Measurements from ENCODE around the gene TMEM139. TPM values are rescaled to one million over a fixed set of nuclear protein-coding genes. Genes with fewer than 3 reads are reported as not detected.
"Not testable (repeated sequence)": the region's sequence is repeated elsewhere in the genome, so short reads cannot be mapped to it uniquely, and the experiment has no call there.

Gene TMEM139
- total RNA-seq, 1 experiment from 2014 or later, result 4.0 TPM

DNA sequence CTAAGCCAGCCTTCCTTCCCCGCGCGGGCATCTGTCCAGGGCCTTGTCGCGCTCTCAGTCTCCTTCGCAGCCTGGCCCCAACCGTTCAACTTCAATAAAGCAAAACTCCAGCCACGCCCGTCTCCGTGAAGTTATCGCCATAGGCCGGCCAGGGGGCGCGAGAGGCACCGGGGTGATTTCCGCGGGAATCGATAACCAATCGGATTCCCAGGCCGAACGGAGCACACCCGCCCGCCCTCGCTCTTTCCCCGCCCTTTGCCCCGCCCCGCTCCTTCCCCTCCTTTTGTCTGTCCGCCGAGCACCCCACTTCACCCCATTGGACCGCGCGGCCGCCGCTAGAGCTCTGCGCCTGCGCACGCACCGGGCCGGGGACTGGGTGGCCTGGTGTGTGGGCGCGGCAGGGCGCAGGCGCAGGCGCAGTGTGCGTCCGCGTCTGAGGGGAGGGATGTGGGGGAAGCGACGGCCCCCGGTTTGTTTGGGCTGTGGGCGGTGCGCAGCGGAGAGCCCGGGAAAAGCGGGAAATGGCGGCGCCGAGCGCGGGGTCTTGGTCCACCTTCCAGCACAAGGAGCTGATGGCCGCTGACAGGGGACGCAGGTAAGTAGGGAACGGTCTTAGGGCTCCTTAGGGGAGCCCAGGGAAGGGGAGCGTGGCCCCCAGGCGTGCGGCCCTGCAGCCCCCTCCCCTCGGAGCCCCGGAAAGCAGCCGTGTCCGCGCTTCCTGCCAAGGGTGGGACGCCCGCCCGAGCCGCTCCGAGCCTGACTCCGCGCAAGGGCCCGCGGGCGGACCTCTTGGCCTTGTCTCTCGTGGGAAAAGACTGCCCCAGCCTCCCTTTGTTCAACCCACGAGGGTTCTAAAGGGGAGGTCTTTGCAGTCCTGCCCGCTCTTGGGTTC, 3.4 kb downstream of the TMEM139 start, which contains the start of gene CASP2:
CASP2 (plus strand) TSS at position 417 of the 892 bp plus-strand sequence; CDS start at position 522, 105 bp downstream.
- DNase-seq (ENCODE audit: extremely low read depth, low read depth), result peak; percentile 97

DNA sequence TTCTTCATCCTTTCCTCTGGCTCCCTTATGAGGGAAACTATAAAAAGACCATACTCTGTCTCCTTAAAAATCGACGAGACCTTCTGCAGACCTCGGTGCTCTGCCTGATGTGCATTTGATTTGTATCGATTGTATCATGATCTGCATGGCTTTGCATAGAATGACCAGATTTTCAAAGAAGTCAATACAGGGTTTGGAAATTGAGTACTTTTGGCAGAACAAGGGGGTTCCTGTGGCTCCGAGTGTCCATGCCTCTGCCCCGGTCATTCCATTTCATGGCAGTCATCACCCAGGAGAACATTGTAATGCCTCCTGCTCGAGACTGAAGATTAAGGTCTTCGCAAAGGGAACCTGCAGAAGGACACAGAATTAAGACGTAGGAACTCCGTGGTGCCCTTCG, 4.1 kb downstream of the TMEM139 start:
- DNase-seq (ENCODE audit: extremely low read depth, low read depth), result no peak

DNA sequence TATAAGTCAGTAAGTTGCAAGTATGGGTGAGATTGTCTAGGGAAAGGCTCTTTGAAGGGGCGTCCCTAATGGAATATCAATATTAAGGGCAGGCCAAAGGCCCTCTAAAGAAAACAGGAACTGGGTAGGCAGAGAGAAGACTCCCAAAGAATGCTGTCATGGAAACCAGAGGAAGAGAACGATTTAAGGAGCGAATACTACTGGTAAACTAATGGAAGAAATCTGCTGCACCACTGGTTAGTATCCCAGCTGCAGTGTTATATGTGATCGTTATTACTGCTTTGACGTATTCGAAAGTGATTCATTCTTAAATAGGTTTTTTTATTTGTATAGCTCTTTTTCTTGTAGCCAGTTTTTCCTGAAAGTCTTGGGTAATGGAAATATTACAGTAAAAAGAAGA, 4.7 kb downstream of the TMEM139 start:
- no peak for DNase-seq (ENCODE audit: extremely low read depth, low read depth)

DNA sequence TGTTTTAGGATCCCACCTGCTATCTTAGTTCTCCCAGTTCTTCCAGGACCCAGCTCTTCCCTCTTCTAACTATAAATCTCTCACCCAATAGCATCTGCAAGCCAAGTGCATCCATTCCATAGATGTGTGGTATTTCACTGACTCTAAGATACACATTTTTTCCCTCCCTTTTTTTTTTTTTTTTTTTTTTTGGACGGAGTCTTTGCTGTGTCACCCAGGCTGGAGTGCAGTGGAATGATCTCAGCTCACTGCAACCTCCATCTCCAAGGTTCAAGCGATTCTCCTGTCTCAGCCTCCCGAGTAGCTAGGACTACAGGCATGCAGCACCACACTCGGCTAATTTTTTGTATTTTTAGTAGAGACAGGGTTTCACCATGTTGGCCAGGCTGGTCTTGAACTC, 5.1 kb downstream of the TMEM139 start:
- not testable (repeated sequence) for DNase-seq (ENCODE audit: extremely low read depth, low read depth)

DNA sequence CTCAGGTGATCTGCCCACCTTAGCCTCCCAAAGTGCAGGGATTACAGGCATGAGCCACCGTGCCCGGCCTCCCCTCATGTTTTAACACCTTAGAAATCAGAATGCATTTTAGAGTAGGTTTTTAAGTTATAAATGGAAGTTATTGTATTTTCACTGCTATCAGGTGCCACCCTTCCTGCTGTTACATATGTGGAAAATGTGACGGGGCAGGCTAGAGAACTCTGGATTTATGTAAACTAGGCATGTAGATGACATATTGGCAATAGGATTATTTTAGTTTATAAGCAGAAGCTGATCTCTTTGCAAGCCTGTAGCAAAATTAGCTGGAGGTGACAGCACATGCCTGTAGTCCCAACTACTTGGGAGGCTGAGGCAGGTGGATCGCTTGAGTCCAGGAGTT, 5.5 kb downstream of the TMEM139 start:
- no peak for DNase-seq (ENCODE audit: extremely low read depth, low read depth)

DNA sequence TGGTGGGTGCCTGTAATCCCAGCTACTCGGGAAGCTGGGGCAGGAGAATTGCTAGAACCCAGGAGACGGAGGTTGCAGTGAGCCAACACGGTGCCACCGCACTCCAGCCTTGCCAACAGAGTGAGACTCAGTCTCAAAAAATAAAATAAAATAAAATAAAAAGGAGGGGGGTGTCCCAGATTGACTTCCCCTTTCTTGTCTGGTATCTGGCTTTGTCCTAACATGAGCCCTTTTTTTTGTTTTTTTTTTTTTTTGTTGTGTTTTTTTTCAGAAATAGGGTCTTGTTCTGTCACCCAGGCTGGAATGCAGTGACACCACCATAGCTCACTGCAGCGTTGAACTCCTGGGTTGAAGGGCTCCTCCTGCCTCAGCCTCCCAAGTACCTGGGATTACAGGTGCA, 8.1 kb downstream of the TMEM139 start:
- no peak for DNase-seq (ENCODE audit: extremely low read depth, low read depth)

DNA sequence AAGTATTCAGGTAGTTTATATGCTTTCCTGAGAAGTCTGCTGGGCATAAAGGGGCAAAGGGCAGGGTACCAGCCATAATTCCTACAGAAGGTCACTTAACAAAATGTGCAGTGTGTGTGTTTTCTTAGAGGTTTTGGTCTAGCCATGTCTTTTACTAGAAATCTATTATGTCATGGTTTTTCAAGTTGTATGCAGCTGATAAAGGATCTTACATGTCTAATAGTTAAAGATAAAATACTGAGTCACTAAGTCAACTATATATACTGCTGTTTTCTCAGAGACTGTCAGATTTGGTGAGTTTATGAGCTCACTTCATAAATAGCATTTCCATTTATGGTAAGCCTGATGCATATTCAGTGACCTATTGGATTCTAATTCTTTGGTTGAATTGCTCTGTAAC, 11.1 kb downstream of the TMEM139 start:
- no peak for DNase-seq (ENCODE audit: extremely low read depth, low read depth)

DNA sequence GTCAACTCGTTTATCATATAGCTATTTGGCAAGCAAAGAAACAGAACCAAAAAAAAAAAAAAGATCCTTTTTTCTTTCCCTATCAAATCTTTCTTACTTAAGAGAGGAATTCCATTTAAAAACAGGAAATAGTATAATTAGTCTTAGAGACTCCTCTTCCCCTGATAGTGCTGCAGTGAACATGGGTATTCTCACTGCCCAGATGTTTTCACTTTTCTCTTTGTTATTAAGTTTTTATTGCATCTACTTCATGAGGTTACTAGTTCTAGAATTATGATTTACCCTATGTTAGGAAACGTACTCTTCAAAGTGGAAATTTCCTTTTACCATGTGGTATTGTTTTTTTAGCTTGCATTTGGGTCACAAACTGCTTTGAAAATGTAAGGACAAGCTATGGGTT, 11.9 kb downstream of the TMEM139 start:
- no peak for DNase-seq (ENCODE audit: extremely low read depth, low read depth)

DNA sequence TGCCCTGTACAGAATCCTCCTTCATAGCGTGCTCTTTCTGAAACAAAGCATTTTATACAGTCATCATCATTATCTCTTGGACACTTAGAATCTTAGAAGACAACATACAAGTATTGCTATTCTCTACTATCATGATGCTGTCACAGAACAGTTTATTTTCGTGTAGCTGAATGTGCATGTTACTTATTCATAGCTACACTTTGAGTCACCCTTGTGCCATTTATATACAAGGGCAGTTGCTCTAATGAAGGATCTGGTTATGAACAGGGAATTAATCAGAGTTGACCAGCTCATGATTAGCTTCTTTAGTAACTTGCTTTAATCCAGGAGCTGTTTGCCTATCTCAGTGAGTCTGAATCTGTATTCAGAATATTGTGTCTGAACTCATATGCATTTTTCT, 14.6 kb downstream of the TMEM139 start:
- no peak for DNase-seq (ENCODE audit: extremely low read depth, low read depth)

DNA sequence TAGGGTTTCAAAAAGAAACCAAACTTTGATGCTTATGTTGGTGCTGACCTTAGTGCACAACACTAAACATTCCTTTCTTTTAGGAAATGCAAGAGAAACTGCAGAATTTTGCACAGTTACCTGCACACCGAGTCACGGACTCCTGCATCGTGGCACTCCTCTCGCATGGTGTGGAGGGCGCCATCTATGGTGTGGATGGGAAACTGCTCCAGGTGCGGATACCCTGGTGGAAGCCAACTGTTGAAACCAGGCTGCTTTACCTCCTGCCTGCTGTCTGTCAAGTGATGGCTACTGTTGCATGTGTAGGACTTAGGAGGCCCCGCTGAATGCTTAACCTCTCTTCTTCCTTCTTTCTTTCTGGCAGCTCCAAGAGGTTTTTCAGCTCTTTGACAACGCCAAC, 15.1 kb downstream of the TMEM139 start:
- DNase-seq (ENCODE audit: extremely low read depth, low read depth), result peak; percentile 20

DNA sequence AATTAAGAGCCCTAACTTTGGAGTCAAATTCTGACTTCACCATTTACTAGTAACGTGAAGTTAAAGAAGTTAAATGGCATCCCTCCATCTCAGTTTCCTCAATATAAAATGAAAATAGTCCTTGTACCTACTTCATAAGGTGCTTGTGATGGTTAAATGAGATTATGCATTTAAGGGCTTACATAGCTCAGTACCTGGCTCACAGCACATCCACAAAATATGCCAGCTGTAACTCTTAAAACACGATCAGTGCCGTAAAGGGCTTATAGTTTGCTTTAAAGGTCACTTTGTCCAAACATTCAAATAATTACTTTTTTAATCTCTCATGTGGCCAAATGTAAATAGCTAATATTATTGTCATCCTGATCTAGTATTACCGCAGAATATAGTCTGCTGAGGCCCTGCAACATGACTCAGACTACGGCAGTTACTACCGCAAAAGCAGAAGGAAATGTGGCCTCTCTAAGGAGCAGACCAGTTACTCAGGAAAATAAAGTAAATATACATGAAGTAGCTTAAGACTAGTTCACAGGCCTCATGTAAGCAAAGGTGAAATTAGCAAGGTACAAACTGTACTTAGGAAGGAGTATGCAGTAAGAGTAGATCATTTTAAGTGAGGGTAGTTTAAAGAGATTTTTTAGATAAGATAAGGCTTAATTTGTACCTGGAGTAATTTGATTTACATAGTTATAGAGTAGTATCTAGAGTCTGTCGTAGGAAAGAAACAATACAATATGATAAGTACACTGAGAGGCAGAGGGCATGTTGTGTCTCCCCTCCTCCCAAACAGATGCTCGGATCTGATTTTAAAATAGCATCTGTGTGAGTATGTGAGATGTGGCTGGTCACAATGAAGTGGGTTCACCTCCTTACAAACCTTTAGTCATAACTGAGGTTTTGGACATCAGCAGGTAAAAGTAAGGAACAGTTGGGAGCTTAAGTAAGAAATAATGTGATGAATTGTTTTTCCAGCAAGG, 16.5 kb downstream of the TMEM139 start:
- DNase-seq (ENCODE audit: extremely low read depth, low read depth), result no peak

DNA sequence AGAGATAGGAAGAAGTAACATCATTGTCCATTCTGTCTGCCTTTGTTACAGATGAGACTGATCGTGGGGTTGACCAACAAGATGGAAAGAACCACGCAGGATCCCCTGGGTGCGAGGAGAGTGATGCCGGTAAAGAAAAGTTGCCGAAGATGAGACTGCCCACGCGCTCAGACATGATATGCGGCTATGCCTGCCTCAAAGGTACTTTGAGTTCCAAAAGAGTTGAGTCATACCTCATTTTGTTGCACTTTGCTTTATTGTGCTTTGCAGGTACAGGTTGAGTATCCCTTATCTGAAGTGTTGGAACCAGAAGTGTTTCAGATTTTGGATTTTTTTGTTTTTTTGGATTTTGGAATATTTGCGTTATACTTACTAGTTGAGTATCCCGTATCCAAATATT, 19.0 kb downstream of the TMEM139 start:
- DNase-seq (ENCODE audit: extremely low read depth, low read depth), result no peak

DNA sequence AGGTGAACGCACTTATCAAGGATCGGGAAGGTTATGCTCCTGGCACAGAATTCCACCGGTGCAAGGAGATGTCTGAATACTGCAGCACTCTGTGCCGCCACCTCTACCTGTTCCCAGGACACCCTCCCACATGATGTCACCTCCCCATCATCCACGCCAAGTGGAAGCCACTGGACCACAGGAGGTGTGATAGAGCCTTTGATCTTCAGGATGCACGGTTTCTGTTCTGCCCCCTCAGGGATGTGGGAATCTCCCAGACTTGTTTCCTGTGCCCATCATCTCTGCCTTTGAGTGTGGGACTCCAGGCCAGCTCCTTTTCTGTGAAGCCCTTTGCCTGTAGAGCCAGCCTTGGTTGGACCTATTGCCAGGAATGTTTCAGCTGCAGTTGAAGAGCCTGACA, 20.2 kb downstream of the TMEM139 start:
- DNase-seq (ENCODE audit: extremely low read depth, low read depth), result no peak

DNA sequence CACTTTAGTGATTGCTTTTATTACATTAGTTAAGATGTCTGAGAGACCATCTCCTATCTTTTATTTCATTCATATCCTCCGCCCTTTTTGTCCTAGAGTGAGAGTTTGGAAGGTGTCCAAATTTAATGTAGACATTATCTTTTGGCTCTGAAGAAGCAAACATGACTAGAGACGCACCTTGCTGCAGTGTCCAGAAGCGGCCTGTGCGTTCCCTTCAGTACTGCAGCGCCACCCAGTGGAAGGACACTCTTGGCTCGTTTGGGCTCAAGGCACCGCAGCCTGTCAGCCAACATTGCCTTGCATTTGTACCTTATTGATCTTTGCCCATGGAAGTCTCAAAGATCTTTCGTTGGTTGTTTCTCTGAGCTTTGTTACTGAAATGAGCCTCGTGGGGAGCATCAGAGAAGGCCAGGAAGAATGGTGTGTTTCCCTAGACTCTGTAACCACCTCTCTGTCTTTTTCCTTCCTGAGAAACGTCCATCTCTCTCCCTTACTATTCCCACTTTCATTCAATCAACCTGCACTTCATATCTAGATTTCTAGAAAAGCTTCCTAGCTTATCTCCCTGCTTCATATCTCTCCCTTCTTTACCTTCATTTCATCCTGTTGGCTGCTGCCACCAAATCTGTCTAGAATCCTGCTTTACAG, 20.8 kb downstream of the TMEM139 start:
- DNase-seq (ENCODE audit: extremely low read depth, low read depth), result peak; percentile 60

DNA sequence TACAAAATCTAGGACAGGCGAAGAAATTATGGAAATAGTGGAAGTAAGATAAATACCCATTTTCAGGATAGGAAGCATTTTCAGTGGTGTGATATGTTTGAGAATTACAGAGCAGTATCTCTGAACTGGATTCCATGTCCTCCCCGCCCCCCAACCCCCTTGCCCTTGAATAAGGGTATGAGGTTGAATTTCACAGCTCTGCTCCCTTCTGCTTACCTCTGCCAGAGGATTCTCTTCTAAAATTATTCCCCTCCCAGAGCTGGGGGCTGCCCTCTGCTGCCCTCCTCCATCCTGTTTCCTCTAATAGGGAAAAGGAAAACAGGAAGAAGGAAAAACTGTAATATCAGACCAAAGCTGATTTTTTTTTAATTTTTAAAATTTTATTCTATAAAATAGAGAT, 23.9 kb downstream of the TMEM139 start:
- DNase-seq (ENCODE audit: extremely low read depth, low read depth), result no peak

DNA sequence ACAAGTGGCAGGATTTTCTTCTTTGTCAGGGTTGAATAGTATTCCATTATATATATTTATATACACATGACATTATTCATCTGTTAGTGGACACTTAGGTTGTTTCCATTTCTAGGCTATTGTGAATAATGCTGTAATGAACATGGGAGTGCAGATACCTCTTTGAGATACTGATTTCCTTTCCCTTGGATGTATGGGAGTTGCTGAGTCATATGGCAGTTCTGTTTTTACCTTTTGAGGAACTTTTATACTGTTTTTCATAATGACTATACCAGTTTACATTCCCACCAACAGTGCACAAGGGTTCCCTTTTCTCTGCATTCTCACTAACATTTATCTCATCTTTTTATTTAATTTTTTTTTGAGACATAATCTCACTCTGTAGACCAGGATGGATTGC, 29.4 kb downstream of the TMEM139 start:
- no peak for DNase-seq (ENCODE audit: extremely low read depth, low read depth)

DNA sequence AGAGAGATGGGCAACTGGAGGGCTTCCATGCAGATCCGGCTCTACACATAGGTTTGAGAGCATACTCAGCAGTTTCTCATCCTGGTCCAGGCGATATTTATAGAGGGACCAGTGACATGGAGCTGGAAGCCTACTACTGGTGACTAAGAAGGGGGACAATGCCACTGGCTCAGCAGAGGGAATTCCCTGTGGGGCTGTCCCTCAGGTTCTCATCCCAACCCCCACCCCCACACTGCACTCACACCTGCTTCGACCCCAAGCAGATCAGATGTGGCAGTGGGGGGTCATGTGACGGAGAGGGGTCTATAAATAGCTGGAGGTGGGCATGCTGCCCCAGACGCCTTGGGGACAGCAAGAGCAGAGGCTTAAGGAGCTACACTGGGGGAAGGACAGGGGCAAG, 31.0 kb downstream of the TMEM139 start, which contains the start of gene CLCN1:
CLCN1 (plus strand) TSS at position 336 of the 400 bp plus-strand sequence. CDS start 102 bp downstream, outside the sequence.
- DNase-seq (ENCODE audit: extremely low read depth, low read depth), result no peak

DNA sequence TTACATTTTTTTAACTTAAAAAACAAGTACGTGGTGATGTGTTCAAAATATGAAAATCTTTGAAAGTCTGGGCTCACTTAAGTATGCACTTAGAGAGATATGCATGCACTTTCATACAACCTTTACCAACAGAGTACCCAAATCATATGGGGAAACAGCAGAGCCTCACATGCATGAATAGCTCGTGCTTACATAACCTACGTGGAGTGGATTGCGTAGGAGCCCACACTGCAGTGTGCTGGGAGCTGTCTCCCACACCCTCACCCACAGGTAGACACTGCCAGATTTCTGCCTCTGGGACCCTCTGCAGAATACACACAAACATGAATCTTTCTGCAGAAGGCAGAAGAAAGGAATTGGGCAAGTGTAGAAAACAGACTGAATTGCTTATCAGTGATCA, 31.7 kb downstream of the TMEM139 start:
- DNase-seq (ENCODE audit: extremely low read depth, low read depth), result no peak

DNA sequence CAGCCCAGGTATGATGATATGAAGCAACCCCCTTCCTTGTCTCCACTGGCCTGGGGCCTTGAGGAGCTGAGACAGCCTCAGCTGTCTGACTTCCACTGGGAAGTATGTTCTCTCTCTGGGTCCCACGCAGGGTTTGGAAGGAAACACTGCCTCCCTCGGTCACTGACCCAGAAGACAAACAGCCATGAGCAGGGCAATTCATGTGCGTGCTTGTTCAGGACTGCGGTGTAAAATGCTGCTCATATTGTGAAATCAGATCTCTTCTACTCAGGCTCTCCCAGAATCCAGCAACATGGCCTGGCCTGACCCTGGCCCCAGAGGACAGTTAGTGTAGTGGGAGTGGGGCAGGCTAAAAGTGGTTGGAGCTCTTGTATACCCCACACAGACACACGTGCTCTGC, 33.9 kb downstream of the TMEM139 start:
- no peak for DNase-seq (ENCODE audit: extremely low read depth, low read depth)

DNA sequence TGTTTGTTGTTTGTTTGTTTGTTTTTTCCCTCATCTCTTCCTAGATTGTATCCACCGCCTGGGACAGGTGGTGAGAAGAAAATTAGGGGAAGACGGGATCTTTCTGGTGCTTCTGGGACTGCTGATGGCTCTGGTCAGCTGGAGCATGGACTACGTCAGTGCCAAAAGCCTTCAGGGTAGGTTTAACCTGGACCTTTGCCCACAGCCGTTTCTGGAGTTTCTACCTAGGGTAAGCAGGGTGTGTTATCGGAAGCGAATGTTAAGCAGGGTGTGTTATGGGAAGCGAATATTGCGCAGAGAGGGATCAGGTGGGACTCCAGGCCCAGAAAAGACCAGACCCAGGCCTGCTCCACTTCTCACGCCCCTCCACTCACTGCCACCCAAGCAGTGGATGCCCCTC, 35.9 kb downstream of the TMEM139 start:
- no peak for DNase-seq (ENCODE audit: extremely low read depth, low read depth)

DNA sequence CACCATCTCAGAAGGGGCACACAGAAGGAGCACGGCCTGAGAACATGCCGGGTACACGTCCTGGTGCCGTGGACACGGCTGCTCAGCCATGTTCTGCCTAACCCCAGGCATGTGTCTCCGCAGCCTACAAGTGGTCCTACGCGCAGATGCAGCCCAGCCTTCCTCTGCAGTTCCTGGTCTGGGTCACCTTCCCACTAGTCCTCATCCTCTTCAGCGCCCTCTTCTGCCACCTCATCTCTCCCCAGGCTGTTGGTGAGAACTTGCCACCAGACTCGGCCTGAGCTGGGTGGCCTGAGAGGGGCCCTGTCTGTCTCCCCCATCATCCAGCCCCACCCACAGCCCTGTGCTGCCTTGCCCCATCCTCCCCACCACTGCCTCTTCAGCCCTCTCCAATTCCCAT, 36.5 kb downstream of the TMEM139 start:
- DNase-seq (ENCODE audit: extremely low read depth, low read depth), result no peak
